Fibroblast of lung (primary cell): ENCODE results near the gene HRG.

Source experiments
- CTCF ChIP-seq, 2 donors: IDR thresholded peaks in 1 of 2; conservative IDR thresholded peaks in 1 of 2; 1 replicate in 1 of 2; 2 replicates in 1 of 2; pipeline ENCODE4 v1.5.1; 2011 to 2012; ENCODE audit warnings: low read length in 2 of 2, control low read depth in 1 of 2, inconsistent platforms in 1 of 2, low read depth in 1 of 2, mild to moderate bottlenecking in 1 of 2
- EZH2 ChIP-seq: IDR thresholded peaks from 2 replicates; pipeline ENCODE4 v1.5.1; 2012; ENCODE audit warnings: low read length, control low read depth, mild to moderate bottlenecking; ENCODE audit errors: missing control alignments

DNA sequence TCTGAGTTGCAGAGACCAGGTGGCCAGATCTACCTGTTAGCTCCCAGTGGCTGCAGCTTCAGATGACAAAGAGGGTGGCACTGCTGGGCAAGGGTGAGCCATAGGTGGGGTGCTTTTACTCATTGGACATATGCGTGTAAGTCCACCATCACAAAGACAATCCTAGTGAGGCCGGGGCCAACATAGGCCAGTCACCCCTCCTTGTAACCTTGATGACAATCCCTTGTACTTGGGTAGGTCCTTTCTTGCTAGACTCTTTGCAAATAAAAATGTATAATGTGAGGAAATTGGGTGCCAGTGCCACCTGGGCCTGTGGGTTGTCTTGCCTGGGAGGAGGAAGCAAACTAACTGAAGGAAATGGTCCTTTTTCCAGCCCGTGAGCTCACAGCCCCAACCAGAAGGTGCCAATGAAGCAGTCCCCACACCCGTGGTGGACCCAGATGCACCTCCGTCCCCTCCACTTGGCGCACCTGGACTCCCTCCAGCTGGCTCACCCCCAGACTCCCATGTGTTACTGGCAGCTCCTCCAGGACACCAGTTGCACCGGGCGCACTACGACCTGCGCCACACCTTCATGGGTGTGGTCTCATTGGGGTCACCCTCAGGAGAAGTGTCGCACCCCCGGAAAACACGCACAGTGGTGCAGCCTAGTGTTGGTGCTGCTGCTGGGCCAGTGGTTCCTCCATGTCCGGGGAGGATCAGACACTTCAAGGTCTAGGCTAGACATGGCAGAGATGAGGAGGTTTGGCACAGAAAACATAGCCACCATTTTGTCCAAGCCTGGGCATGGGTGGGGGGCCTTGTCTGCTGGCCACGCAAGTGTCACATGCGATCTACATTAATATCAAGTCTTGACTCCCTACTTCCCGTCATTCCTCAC lies 45.4 kb upstream of the HRG start:
- TF ChIP-seq CTCF (conservative IDR thresholded peaks at IDR 0.05 in 1 of 2, IDR thresholded peaks at IDR 0.05 in 1 of 2; ENCODE audit: low read depth in 1 of 2, low read length in 2 of 2) (no peak), EZH2 (no peak)
